HepG2 (cell line): ENCODE results near the gene SYS1. TPM values are rescaled to one million over a fixed set of nuclear protein-coding genes. Genes with fewer than 3 reads are reported as not detected.

Source experiments
- BHLHE40 ChIP-seq: IDR thresholded peaks from 2 replicates; pipeline ENCODE4 v1.6.1; 2011; ENCODE audit warnings: low read length, improper control_type of control experiment
- KMT2A ChIP-seq: sonication (generic); formaldehyde crosslinking; IDR thresholded peaks from 2 replicates; pipeline ENCODE4 v1.4.0; 2020; ENCODE audit warnings: missing genetic modification reagents
- NFE2L1 ChIP-seq: sonication (generic); formaldehyde crosslinking; IDR thresholded peaks from 2 replicates; pipeline ENCODE4 v1.4.0; 2020; ENCODE audit warnings: missing genetic modification reagents, mild to moderate bottlenecking, borderline replicate concordance
- SAFB2 ChIP-seq: sonication (generic); formaldehyde crosslinking; IDR thresholded peaks from 2 replicates; pipeline ENCODE4 v1.5.1; 2020; ENCODE audit warnings: missing genetic modification reagents, low read depth, mild to moderate bottlenecking, borderline replicate concordance
- SNAI1 ChIP-seq: sonication (generic); formaldehyde crosslinking; IDR thresholded peaks from 2 replicates; pipeline ENCODE4 v1.5.0; 2020; ENCODE audit warnings: mild to moderate bottlenecking, missing genetic modification reagents, borderline replicate concordance
- U2AF2 ChIP-seq: fragments of 200-400 bp; formaldehyde crosslinking; IDR thresholded peaks from 2 replicates; pipeline ENCODE4 v1.6.1; 2017; ENCODE audit warnings: low read depth, mild to moderate bottlenecking, low read length
- ZMYM4 ChIP-seq: sonication (generic); formaldehyde crosslinking; IDR thresholded peaks from 2 replicates; pipeline ENCODE4 v1.8.1; 2023; ENCODE audit warnings: mild to moderate bottlenecking, missing genetic modification reagents
- ZNF232 ChIP-seq: sonication (generic); formaldehyde crosslinking; IDR thresholded peaks from 2 replicates; pipeline ENCODE4 v1.4.0; 2020; ENCODE audit warnings: missing genetic modification reagents, borderline replicate concordance
- ZNF274 ChIP-seq: sonication (generic); formaldehyde crosslinking; IDR thresholded peaks from 2 replicates; pipeline ENCODE4 v1.5.1; 2020; ENCODE audit warnings: mild to moderate bottlenecking, missing genetic modification reagents
- ZNF431 ChIP-seq: sonication (generic); formaldehyde crosslinking; IDR thresholded peaks from 2 replicates; pipeline ENCODE4 v1.9.0; 2022; ENCODE audit warnings: missing genetic modification reagents, low read depth, mild to moderate bottlenecking, borderline replicate concordance
- ZNF446 ChIP-seq: sonication (generic); formaldehyde crosslinking; IDR thresholded peaks from 2 replicates; pipeline ENCODE4 v1.5.0; 2020; ENCODE audit warnings: mild to moderate bottlenecking, missing genetic modification reagents
- ZNF552 ChIP-seq: sonication (generic); formaldehyde crosslinking; IDR thresholded peaks from 2 replicates; pipeline ENCODE4 v1.9.0; 2022; ENCODE audit warnings: missing genetic modification reagents, mild to moderate bottlenecking, borderline replicate concordance
- ZNF660 ChIP-seq: sonication (generic); formaldehyde crosslinking; IDR thresholded peaks from 2 replicates; pipeline ENCODE4 v1.5.1; 2020; ENCODE audit warnings: mild to moderate bottlenecking, low read depth, missing genetic modification reagents, borderline replicate concordance
- polyA plus RNA-seq, 8 experiments: library from polyadenylated mRNA; depleted of rRNA in 3 of 8; stranded (reverse) in 7 of 8; unstranded in 1 of 8; fragments of >200 nt; fragmentation: Illumina TruSeq in 4 of 8; extraction: Trizol in 4 of 8; gene quantifications; 2 replicates each; pipeline versions ENCODE4 v1.2.1 to v1.2.3, GENCODE V29; 2011 to 2016; ENCODE audit warnings: low read depth in 4 of 8, missing spikeins in 1 of 8, mixed read lengths in 1 of 8; ENCODE audit not compliant: insufficient read depth in 1 of 8
- total RNA-seq, 5 experiments: library from RNA; depleted of rRNA; stranded (reverse); fragments of >200 nt; fragmentation: Illumina TruSeq; extraction: Trizol; gene quantifications; 2 replicates each; pipeline ENCODE4 v1.2.3, GENCODE V29; 2016; ENCODE audit warnings: low read depth in 1 of 5
- TF ChIP-seq, protein P1 (sequence below): sonication (generic); formaldehyde crosslinking; IDR thresholded peaks from 2 replicates; pipeline ENCODE4 v1.4.0; 2020; ENCODE audit warnings: mild to moderate bottlenecking, missing genetic modification reagents
- TF ChIP-seq, protein P2 (sequence below): sonication (generic); formaldehyde crosslinking; IDR thresholded peaks from 2 replicates; pipeline ENCODE4 v1.5.0; 2020; ENCODE audit warnings: missing genetic modification reagents
- TF ChIP-seq, protein P3 (sequence below): sonication (generic); formaldehyde crosslinking; IDR thresholded peaks from 2 replicates; pipeline ENCODE4 v1.5.1; 2020; ENCODE audit warnings: missing genetic modification reagents, mild to moderate bottlenecking, borderline replicate concordance
- TF ChIP-seq, protein P4 (sequence below): sonication (generic); formaldehyde crosslinking; IDR thresholded peaks from 2 replicates; pipeline ENCODE4 v1.8.0; 2022; ENCODE audit warnings: mild to moderate bottlenecking, missing genetic modification reagents; ENCODE audit not compliant: insufficient replicate concordance
- TF ChIP-seq, protein P5 (sequence below): sonication (generic); formaldehyde crosslinking; IDR thresholded peaks from 2 replicates; pipeline ENCODE4 v1.8.1; 2023; ENCODE audit warnings: mild to moderate bottlenecking, moderate library complexity, missing genetic modification reagents

SYS1 gene
- total and polyA plus RNA-seq, 2 of the 13 experiments (the other 11 are each of a cell fraction or from before 2014, with no cell fraction given), result 38.3 to 65.6 TPM

DNA sequence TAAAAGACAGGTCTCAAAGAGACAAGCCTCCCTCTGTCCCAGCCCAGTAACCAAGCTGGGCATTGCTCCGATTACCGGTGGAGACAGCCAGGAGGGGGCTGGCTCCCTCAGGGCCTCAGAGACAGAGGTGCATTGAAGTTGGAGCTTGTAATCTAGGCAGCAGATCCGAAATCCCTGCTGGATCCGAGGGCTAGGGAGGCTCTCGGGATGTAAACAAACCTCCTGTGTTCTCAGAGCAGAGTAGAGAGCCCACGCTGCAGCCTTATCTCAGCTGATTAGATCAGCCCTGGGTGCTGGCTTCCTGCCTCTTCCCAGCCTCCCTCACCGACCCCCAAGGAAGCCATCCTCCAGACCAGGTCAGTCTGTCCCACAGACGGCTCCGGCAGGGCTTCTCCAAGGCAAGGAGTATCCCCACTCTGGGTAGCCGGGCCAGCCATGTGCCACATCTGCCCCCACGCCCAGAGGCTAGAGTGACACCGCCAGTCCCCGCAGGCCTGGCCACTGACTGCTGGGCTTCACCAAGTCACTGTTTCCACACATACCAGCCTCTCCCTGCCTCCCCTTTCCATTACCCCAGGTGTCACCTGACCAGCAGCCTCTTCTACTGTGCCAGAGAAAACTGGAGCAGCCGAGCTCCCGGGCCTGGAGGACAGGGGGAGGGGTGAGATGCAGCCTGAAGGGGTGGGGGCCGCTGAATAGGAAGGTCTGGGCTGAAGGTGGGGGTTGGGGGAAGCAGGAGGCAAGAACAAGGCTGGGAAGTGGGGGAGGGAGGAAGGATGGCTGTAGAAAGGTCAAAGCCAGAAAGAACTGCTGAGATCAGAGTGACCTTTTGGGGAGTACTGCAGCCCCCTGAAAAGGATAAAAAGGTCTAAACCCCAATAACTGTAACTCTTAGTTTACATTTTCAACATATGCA, 20.8 kb upstream of the SYS1 start (continued):
- TF ChIP-seq, protein P1, sequence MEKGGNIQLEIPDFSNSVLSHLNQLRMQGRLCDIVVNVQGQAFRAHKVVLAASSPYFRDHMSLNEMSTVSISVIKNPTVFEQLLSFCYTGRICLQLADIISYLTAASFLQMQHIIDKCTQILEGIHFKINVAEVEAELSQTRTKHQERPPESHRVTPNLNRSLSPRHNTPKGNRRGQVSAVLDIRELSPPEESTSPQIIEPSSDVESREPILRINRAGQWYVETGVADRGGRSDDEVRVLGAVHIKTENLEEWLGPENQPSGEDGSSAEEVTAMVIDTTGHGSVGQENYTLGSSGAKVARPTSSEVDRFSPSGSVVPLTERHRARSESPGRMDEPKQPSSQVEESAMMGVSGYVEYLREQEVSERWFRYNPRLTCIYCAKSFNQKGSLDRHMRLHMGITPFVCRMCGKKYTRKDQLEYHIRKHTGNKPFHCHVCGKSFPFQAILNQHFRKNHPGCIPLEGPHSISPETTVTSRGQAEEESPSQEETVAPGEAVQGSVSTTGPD (CRISPR knock-in tag), result peak; percentile 47; the same call in 1 of the 2 replicates
- TF ChIP-seq KMT2A (CRISPR knock-in tag), result 0 out of 2 replicates have a peak, but pooled peaks have one; percentile 23
- TF ChIP-seq U2AF2, result no peak
- no peak; the same call in 1 of the 2 replicates for TF ChIP-seq SAFB2 (CRISPR knock-in tag)
- TF ChIP-seq ZNF552, result peak; percentile 73; the same call in 1 of the 2 replicates
- no peak for TF ChIP-seq SNAI1 (CRISPR knock-in tag)
- peak; percentile 64 for TF ChIP-seq BHLHE40
- TF ChIP-seq ZNF232 (CRISPR knock-in tag), result no peak; the same call in 1 of the 2 replicates
- 0 out of 2 replicates have a peak, but pooled peaks have one; percentile 36 for TF ChIP-seq ZNF446
- TF ChIP-seq ZNF431, result no peak
- peak; percentile 64; the same call in 1 of the 2 replicates for TF ChIP-seq ZNF274 (CRISPR knock-in tag)
- TF ChIP-seq, protein P2, sequence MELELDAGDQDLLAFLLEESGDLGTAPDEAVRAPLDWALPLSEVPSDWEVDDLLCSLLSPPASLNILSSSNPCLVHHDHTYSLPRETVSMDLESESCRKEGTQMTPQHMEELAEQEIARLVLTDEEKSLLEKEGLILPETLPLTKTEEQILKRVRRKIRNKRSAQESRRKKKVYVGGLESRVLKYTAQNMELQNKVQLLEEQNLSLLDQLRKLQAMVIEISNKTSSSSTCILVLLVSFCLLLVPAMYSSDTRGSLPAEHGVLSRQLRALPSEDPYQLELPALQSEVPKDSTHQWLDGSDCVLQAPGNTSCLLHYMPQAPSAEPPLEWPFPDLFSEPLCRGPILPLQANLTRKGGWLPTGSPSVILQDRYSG (CRISPR knock-in tag), result no peak
- TF ChIP-seq, protein P3, sequence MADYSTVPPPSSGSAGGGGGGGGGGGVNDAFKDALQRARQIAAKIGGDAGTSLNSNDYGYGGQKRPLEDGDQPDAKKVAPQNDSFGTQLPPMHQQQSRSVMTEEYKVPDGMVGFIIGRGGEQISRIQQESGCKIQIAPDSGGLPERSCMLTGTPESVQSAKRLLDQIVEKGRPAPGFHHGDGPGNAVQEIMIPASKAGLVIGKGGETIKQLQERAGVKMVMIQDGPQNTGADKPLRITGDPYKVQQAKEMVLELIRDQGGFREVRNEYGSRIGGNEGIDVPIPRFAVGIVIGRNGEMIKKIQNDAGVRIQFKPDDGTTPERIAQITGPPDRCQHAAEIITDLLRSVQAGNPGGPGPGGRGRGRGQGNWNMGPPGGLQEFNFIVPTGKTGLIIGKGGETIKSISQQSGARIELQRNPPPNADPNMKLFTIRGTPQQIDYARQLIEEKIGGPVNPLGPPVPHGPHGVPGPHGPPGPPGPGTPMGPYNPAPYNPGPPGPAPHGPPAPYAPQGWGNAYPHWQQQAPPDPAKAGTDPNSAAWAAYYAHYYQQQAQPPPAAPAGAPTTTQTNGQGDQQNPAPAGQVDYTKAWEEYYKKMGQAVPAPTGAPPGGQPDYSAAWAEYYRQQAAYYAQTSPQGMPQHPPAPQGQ, result no peak
- TF ChIP-seq ZNF660 (CRISPR knock-in tag), result no peak
- no peak for TF ChIP-seq NFE2L1 (CRISPR knock-in tag)
- 0 out of 2 replicates have a peak, but pooled peaks have one; percentile 17 for TF ChIP-seq ZMYM4 (CRISPR knock-in tag)
- TF ChIP-seq, protein P4, sequence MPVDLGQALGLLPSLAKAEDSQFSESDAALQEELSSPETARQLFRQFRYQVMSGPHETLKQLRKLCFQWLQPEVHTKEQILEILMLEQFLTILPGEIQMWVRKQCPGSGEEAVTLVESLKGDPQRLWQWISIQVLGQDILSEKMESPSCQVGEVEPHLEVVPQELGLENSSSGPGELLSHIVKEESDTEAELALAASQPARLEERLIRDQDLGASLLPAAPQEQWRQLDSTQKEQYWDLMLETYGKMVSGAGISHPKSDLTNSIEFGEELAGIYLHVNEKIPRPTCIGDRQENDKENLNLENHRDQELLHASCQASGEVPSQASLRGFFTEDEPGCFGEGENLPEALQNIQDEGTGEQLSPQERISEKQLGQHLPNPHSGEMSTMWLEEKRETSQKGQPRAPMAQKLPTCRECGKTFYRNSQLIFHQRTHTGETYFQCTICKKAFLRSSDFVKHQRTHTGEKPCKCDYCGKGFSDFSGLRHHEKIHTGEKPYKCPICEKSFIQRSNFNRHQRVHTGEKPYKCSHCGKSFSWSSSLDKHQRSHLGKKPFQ (CRISPR knock-in tag), result no peak
- TF ChIP-seq, protein P5, sequence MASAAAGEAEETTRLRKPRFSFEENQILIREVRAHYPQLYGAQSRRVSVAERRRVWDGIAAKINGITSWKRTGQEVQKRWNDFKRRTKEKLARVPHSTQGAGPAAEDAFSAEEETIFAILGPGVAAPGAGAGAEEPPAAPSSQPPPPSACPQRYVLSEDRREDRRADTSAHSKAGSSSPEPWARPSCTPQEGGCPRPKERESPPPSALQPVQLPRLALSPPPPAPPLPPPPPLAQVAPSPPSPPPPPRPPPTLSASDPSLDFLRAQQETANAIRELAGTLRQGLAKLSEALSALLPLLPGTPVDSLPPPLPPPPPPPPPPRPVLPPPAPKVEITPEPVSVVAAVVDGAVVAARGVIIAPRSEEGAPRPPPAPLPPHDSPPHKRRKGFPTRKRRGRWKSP (CRISPR knock-in tag), result peak; percentile 66; the same call in 1 of the 2 replicates
